GM23248 (cell line): Measurements from ENCODE around the gene MUC15. TPM values are rescaled to one million over a fixed set of nuclear protein-coding genes. Genes with fewer than 3 reads are reported as not detected.

Experiments
- DNase-seq: peaks from one replicate; pipeline ENCODE4 v3.0.0-alpha.2; 2015
- H2AFZ ChIP-seq: fragments of 200-600 bp; sonication (generic); 2 replicates; pipeline ENCODE4 v1.6.1; 2016; ENCODE audit warnings: antibody characterized with exemption
- H3F3A ChIP-seq: fragments of 200-600 bp; sonication (generic); 2 replicates; pipeline ENCODE4 v1.6.1; 2016; ENCODE audit warnings: mild to moderate bottlenecking, antibody characterized with exemption, mixed run types; ENCODE audit not compliant: insufficient read depth
- H3K27ac ChIP-seq: fragments of 200-600 bp; sonication (generic); 2 replicates; pipeline ENCODE4 v1.5.1; 2016; ENCODE audit warnings: mild to moderate bottlenecking
- H3K27me3 ChIP-seq: fragments of 200-600 bp; sonication (generic); replicated peaks from 2 replicates; pipeline ENCODE4 v1.6.1; 2016; ENCODE audit warnings: mild to moderate bottlenecking; ENCODE audit not compliant: insufficient read depth
- H3K36me3 ChIP-seq: fragments of 200-600 bp; sonication (generic); 2 replicates; pipeline ENCODE4 v1.6.1; 2016; ENCODE audit warnings: low read depth, mild to moderate bottlenecking
- H3K4me1 ChIP-seq: fragments of 200-600 bp; sonication (generic); 2 replicates; pipeline ENCODE4 v1.6.1; 2016; ENCODE audit warnings: mild to moderate bottlenecking; ENCODE audit not compliant: insufficient read depth
- H3K4me2 ChIP-seq: fragments of 200-600 bp; sonication (generic); one replicate; pipeline ENCODE4 v1.6.1; 2016; ENCODE audit warnings: mild to moderate bottlenecking; ENCODE audit not compliant: unreplicated experiment
- H3K4me3 ChIP-seq: fragments of 200-600 bp; sonication (generic); 2 replicates; pipeline ENCODE4 v1.5.1; 2016; ENCODE audit warnings: mild to moderate bottlenecking
- H3K79me2 ChIP-seq: fragments of 200-600 bp; sonication (generic); 2 replicates; pipeline ENCODE4 v1.6.1; 2016; ENCODE audit warnings: mild to moderate bottlenecking; ENCODE audit not compliant: insufficient read depth
- H3K9ac ChIP-seq: fragments of 200-600 bp; sonication (generic); 2 replicates; pipeline ENCODE4 v1.6.1; 2016; ENCODE audit warnings: mild to moderate bottlenecking
- H3K9me2 ChIP-seq: fragments of 200-600 bp; sonication (generic); 2 replicates; pipeline ENCODE4 v1.6.1; 2016; ENCODE audit warnings: mixed run types, mild to moderate bottlenecking, moderate library complexity; ENCODE audit not compliant: insufficient read depth
- H3K9me3 ChIP-seq: fragments of 200-600 bp; sonication (generic); one replicate; pipeline ENCODE4 v1.6.1; 2017; ENCODE audit warnings: low read depth
- H4K20me1 ChIP-seq: fragments of 200-600 bp; sonication (generic); 2 replicates; pipeline ENCODE4 v1.6.0; 2016; ENCODE audit not compliant: insufficient read depth
- EZH2 ChIP-seq: fragments of 200-600 bp; sonication (generic); IDR thresholded peaks from 2 replicates; pipeline ENCODE4 v1.6.1; 2018; ENCODE audit warnings: antibody characterized with exemption, mild to moderate bottlenecking; ENCODE audit not compliant: insufficient read depth, poor library complexity, severe bottlenecking
- EZH2phosphoT487 ChIP-seq: fragments of 200-600 bp; sonication (generic); IDR thresholded peaks from 2 replicates; pipeline ENCODE4 v1.6.1; 2018; ENCODE audit warnings: antibody characterized with exemption, moderate library complexity, mild to moderate bottlenecking, low read depth; ENCODE audit not compliant: insufficient read depth
- WGBS, 2 experiments: methylation state at CpG; one replicate each; pipeline ENCODE4 v1.1.6; 2015 to 2017; ENCODE audit warnings: low lambda C conversion rate in 2 of 2, low coverage in 1 of 2; ENCODE audit errors: missing lambda C conversion rate in 2 of 2; 5-methylcytosine and 5-hydroxymethylcytosine counted together
- in situ Hi-C: fragments of 300-500 bp; cut with MboI; formaldehyde crosslinking; loops from 2 replicates; pipeline ENCODE4 v1.15.0; 2020
- polyA plus RNA-seq: library from polyadenylated mRNA; unstranded; fragments of >200 nt; fragmentation: Nextera tagmentation; extraction: Ambion mirVana; gene quantifications from 2 replicates; pipeline ENCODE4 v1.2.1, GENCODE V29; 2016
- total RNA-seq: library from RNA; depleted of rRNA; stranded (reverse); fragments of >200 nt; shearing (Covaris generic); gene quantifications from 2 replicates; pipeline ENCODE4 v1.2.3, GENCODE V29; 2014; rRNA removed

MUC15 gene, protein sequence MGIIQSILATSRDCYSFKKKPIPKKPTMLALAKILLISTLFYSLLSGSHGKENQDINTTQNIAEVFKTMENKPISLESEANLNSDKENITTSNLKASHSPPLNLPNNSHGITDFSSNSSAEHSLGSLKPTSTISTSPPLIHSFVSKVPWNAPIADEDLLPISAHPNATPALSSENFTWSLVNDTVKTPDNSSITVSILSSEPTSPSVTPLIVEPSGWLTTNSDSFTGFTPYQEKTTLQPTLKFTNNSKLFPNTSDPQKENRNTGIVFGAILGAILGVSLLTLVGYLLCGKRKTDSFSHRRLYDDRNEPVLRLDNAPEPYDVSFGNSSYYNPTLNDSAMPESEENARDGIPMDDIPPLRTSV
- total RNA-seq, result not detected in 2 replicates
- 0.06 TPM in 1 of 2 replicates, not detected in the other for polyA plus RNA-seq

DNA sequence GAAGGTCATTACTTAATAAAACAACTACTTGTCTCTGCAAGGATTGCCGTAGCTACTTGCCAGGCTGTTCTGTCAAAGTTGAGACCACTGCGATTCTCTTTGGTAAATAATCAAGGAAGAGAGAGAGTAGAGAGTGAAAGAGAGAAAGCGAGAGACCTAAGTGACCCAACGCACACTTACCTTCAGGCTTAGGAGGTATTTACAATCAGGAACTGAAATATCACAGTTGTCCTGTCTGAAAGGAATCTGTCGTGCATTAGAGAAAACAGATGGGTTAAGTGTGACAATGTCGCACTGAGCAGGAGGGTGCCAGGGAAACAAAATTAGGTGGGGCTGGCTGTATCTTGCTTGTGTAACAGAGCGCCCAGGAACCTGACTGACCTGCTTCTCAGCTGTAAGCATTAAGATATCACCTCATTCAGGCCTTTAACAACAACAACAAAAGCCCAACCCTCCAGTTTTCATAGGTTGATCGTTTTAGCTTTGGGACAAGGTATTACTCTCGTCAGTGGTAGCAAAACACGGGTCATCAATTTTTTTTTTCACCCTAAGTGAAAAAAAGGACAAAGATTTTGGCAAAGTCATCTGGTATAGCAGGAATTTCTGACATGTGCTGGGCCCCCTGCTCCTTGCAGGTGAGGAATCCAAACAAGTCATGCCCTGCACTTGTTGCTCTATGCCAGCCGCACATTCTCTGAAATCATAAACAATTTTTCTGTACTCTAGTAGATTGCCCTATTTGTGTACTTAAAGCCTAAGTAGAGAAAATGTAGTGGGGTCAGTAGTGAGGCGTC is at the start of gene MUC15:
Gene MUC15, minus strand, starts transcription at position 403 of the 794 bp plus-strand sequence. CDS start 5,169 bp downstream, outside the sequence.
- H4K20me1 ChIP-seq, result no peaks in the 10 kb centered on the region
- no peaks in the 10 kb centered on the region for H3F3A ChIP-seq
- H3K9me2 ChIP-seq, result no peaks in the 10 kb centered on the region
- H3K9me3 ChIP-seq, result no peaks in the 10 kb centered on the region
- H3K79me2 ChIP-seq, result no peaks in the 10 kb centered on the region
- WGBS, 2 experiments, result 80 to 81% methylated on average over 12 of the region's 12 CpGs
- no peak within 1 kb of the TSS for H3K4me3 ChIP-seq
- no peaks in the 10 kb centered on the region for H3K36me3 ChIP-seq
- H2AFZ ChIP-seq, result no peak within 1 kb of the TSS
- no peak within 1 kb of the TSS for H3K9ac ChIP-seq
- in situ Hi-C loops, result no loop called here
- H3K27ac ChIP-seq, result no peak within 1 kb of the TSS
- no peaks in the 10 kb centered on the region for H3K4me1 ChIP-seq
- no peak for TF ChIP-seq EZH2
- no peak for TF ChIP-seq EZH2phosphoT487
- no peak for DNase-seq
- no peaks in the 10 kb centered on the region for H3K27me3 ChIP-seq
- H3K4me2 ChIP-seq, result no peak within 1 kb of the TSS

DNA sequence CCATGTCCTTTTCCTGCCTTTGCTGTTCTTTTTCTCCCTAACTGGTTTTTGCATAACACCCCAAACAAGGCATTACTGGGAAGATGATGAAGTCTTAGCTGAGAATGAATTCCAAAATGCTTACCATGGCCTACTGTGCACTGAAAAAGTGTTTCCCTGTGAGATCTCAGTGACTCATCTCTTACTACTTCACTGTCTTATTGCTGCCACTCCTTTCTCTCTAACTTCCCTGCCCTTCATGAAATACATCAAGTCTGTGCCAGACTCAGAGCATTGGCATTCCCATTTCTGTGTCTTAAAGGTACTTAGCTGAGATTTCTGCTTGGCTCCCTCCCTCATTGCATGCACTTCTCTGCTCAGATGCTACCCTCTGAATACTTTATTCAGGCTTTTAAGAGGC is 49.1 kb upstream of the MUC15 start:
- Histone ChIP-seq H3K36me3 (no peaks in the 10 kb centered on the region), H3F3A (peaks cover 19% of the 10 kb centered on the region), H3K4me1 (peaks cover 18% of the 10 kb centered on the region), H3K27me3 (no peaks in the 10 kb centered on the region), H2AFZ (0 out of 2 replicates have a peak overlapping the region, but pooled peaks have one; percentile 23), H4K20me1 (no peaks in the 10 kb centered on the region), H3K27ac (peak overlapping the region; percentile 57), H3K4me2 (no peak overlapping the region), H3K9me3 (no peaks in the 10 kb centered on the region), H3K9ac (no peak overlapping the region; the same call in 1 of the 2 replicates), H3K9me2 (no peaks in the 10 kb centered on the region), H3K4me3 (no peak overlapping the region), H3K79me2 (no peaks in the 10 kb centered on the region)
- DNase-seq, result peak; percentile 93
- in situ Hi-C loops, result no loop called here
- TF ChIP-seq EZH2phosphoT487, result no peak
- TF ChIP-seq EZH2, result no peak

DNA sequence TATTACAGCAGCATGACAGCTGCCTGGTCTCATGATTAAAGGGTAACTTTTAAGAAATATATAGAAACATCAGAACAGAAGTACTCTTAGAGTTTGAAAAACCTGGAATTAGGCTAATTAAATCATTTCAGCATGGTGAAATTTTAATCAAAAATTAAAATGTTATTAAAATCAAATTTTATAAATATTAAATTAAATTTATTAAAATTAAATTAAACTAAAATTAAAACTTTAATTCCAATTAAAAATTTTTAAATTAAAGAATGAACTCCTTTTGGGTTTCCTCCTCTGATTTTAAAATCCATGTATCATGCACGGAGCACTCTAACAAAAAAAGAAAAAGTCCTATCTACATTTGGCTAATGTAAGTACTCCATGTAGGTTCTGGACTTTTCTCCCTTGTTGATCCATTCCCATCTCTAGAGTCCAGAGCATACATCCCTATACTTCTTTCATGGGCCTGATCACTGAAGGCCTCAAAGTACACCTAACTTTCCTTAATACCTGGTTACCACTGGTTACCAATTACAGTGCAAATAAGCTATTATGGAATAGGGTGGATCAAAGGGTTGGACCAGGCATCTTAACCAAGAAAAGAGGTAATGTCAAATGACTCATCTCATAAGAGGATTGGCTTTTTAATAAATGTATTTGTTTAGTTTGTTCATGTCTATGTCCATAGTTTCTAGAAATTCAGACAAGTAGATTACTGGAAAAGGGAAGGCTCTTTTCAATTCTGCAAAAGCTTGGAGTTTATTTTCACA is 48.4 kb upstream of the MUC15 start:
- no peak for DNase-seq
- Histone ChIP-seq H3K27me3 (no peaks in the 10 kb centered on the region), H3K36me3 (no peaks in the 10 kb centered on the region), H3F3A (peaks cover 19% of the 10 kb centered on the region), H2AFZ (0 out of 2 replicates have a peak overlapping the region, but pooled peaks have one; percentile 23), H3K27ac (peak overlapping the region; percentile 57), H3K9me2 (no peaks in the 10 kb centered on the region), H4K20me1 (no peaks in the 10 kb centered on the region), H3K9me3 (no peaks in the 10 kb centered on the region), H3K4me1 (peaks cover 18% of the 10 kb centered on the region), H3K79me2 (no peaks in the 10 kb centered on the region), H3K9ac (no peak overlapping the region; the same call in 1 of the 2 replicates), H3K4me3 (no peak overlapping the region), H3K4me2 (no peak overlapping the region)
- 95 to 97% methylated on average over 1 of the region's 1 CpG for WGBS, 2 experiments
- no peak for TF ChIP-seq EZH2
- no peak for TF ChIP-seq EZH2phosphoT487
- in situ Hi-C loops, result no loop called here

DNA sequence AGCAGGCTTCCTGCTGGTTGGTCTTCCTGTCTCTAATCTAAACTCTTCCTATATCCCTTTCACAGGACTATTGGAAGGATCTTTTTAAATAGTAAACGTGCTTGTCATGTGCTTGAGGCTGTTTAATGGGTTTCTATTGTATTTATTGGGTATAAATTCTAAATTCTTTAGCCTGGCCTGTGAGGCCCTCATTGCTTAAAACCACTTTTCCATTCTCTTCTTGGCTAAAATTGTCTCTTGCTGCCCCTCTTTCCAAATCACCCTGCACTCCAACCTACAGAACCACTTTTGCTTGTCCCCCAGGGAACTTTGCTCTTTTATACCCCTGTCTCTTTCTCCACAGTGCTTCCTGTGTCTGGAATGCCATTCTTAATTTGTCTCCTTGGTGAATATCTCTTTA is 46.4 kb upstream of the MUC15 start:
- no peaks in the 10 kb centered on the region for H3K79me2 ChIP-seq
- no peak overlapping the region for H3K4me3 ChIP-seq
- in situ Hi-C loops, result no loop called here
- H2AFZ ChIP-seq, result no peak overlapping the region
- DNase-seq, result no peak
- no peaks in the 10 kb centered on the region for H3K9me2 ChIP-seq
- TF ChIP-seq EZH2phosphoT487, result no peak
- no peak for TF ChIP-seq EZH2
- H3F3A ChIP-seq, result peaks cover 19% of the 10 kb centered on the region
- H3K9ac ChIP-seq, result no peak overlapping the region
- H3K4me1 ChIP-seq, result peaks cover 18% of the 10 kb centered on the region
- H3K27me3 ChIP-seq, result no peaks in the 10 kb centered on the region
- no peaks in the 10 kb centered on the region for H3K36me3 ChIP-seq
- WGBS, 2 experiments, result 83 to 90% methylated on average over 1 of the region's 1 CpG
- H4K20me1 ChIP-seq, result no peaks in the 10 kb centered on the region
- no peak overlapping the region for H3K27ac ChIP-seq
- H3K9me3 ChIP-seq, result no peaks in the 10 kb centered on the region
- no peak overlapping the region for H3K4me2 ChIP-seq
